ENCODE data around the gene CPNE6. TPM values are rescaled to one million over a fixed set of nuclear protein-coding genes. Genes with fewer than 3 reads are reported as not detected.

Gene CPNE6
- total RNA-seq, 1 experiment from 2014 or later = not detected

GRCh38 chr14:24062216-24062980 is 9.0 kb upstream of the CPNE6 start:
- Histone ChIP-seq H3K4me1 (replicated peaks; ENCODE audit: insufficient read depth) (no peaks in the 10 kb centered on the region), H3K79me2 (ENCODE audit: low read depth) (no peaks in the 10 kb centered on the region), H3K9me2 (ENCODE audit: insufficient read depth) (no peaks in the 10 kb centered on the region), H4K20me1 (ENCODE audit: insufficient read depth) (no peaks in the 10 kb centered on the region), H3K9me3 (ENCODE audit: insufficient read depth, low read depth) (no peaks in the 10 kb centered on the region), H3F3A (ENCODE audit: insufficient read depth, low read depth) (no peaks in the 10 kb centered on the region), H2AFZ (no peak overlapping the region), H3K27ac (no peak overlapping the region), H3K36me3 (ENCODE audit: low read depth) (no peaks in the 10 kb centered on the region), H3K4me3 (no peak overlapping the region), H3K27me3 (ENCODE audit: insufficient read depth, low read depth) (0 out of 2 replicates have a peak, but pooled peaks cover under 1% of the 10 kb centered on the region), H3K4me2 (no peak overlapping the region)
- no TSS peak for BruUV-seq (replicated peaks)
- intact Hi-C loops (cut with micrococcal nuclease; ENCODE audit: unreplicated experiment) = no loop called here
- CTCF ChIA-PET = no interaction called here
- DNase-seq = no peak
- POLR2A ChIA-PET (ENCODE audit: unreplicated experiment) = no interaction called here
- TF ChIP-seq CTCF (conservative IDR thresholded peaks at IDR 0.05) = no peak
- no peak for TF ChIP-seq EZH2 (IDR thresholded peaks at IDR 0.05; ENCODE audit: low read depth)

DNA sequence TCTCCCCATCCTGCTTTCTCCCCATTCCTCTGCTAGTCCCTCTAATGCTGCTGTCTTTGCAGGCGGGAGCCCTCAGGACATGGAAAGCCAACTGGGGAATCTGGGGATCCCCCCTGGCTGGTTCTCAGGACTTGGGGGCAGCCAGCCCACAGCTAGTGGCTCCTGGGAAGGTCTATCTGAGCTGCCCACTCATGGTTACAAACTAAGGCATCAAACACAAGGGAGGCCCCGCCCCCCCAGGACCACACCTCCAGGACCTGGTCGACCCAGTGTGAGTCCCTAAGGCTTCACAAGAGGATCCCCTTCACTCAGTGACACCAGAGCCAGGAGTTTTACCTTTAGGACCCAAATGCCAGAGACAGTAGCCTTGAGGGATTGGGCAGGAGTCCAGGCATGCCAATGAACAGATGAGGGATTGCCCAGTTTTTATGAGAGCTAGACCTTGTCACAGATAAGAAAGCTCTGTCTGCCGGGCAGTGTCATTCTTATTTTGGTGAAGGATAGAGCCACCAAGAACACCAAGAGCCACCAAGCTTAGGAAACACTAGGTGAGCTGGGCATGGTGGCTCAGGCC is 8.0 kb upstream of the CPNE6 start:
- Histone ChIP-seq H3K36me3 (ENCODE audit: low read depth) (no peaks in the 10 kb centered on the region), H3K79me2 (ENCODE audit: low read depth) (no peaks in the 10 kb centered on the region), H3K9me3 (ENCODE audit: insufficient read depth, low read depth) (no peaks in the 10 kb centered on the region), H3K9me2 (ENCODE audit: insufficient read depth) (no peaks in the 10 kb centered on the region), H3K27ac (no peak overlapping the region), H2AFZ (no peak overlapping the region), H3K4me1 (replicated peaks; ENCODE audit: insufficient read depth) (no peaks in the 10 kb centered on the region), H4K20me1 (ENCODE audit: insufficient read depth) (no peaks in the 10 kb centered on the region), H3K4me3 (no peak overlapping the region), H3K27me3 (ENCODE audit: insufficient read depth, low read depth) (peaks cover 4% of the 10 kb centered on the region; the same call in 1 of the 2 replicates), H3K4me2 (no peak overlapping the region), H3F3A (ENCODE audit: insufficient read depth, low read depth) (no peaks in the 10 kb centered on the region)
- TF ChIP-seq EZH2 (IDR thresholded peaks at IDR 0.05; ENCODE audit: low read depth) (no peak), CTCF (conservative IDR thresholded peaks at IDR 0.05) (no peak)
- BruUV-seq (replicated peaks) = no TSS peak
- CTCF ChIA-PET = interaction anchor here (0.7 kb wide), 1 partner anchor 32 kb away, joined by 4 read pairs; no protein-coding TSS in a partner anchor
- intact Hi-C loops (cut with micrococcal nuclease; ENCODE audit: unreplicated experiment) = no loop called here
- no peak for DNase-seq
- POLR2A ChIA-PET (ENCODE audit: unreplicated experiment) = no interaction called here

DNA sequence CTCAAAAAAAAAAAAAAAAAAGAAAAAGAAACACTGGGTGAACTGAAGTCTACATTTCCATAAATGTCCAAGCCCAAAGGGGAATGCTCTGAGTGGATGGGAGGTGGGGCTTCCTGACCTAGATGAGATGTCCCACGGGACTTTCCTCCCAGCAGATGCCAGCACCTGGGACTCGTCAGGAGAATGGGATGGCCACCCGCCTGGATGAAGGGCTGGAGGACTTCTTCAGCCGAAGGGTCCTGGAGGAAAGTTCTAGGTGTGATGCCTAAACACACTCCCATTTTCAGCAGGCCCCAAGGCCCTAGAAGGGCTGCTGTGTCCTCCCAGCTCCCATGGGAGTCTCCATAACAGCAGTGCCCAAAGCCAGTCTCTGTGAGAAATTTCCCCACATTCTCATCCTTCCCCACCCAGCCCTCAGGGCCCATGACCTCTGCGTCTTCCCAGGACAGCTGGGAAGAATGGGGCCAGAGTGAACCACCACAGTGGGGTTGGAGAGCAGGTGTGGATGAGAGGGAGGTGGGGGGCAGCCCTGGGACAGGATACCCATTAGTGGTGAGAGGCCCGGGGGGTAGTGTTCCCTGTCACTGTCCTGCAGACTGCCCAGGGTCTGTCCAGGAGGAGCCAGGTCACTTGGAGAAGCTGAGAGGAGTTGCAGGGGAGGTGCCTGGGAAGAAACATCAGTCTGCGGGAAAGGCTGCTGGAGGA is 7.1 kb upstream of the CPNE6 start:
- TF ChIP-seq EZH2 (IDR thresholded peaks at IDR 0.05; ENCODE audit: low read depth) (no peak), CTCF (conservative IDR thresholded peaks at IDR 0.05) (no peak)
- Histone ChIP-seq H4K20me1 (ENCODE audit: insufficient read depth) (no peaks in the 10 kb centered on the region), H3K4me3 (no peak overlapping the region), H3K27me3 (ENCODE audit: insufficient read depth, low read depth) (peaks cover 4% of the 10 kb centered on the region; the same call in 1 of the 2 replicates), H3F3A (ENCODE audit: insufficient read depth, low read depth) (no peaks in the 10 kb centered on the region), H3K27ac (no peak overlapping the region), H3K9me2 (ENCODE audit: insufficient read depth) (no peaks in the 10 kb centered on the region), H2AFZ (no peak overlapping the region), H3K79me2 (ENCODE audit: low read depth) (no peaks in the 10 kb centered on the region), H3K4me2 (no peak overlapping the region), H3K9me3 (ENCODE audit: insufficient read depth, low read depth) (no peaks in the 10 kb centered on the region), H3K36me3 (ENCODE audit: low read depth) (no peaks in the 10 kb centered on the region), H3K4me1 (replicated peaks; ENCODE audit: insufficient read depth) (no peaks in the 10 kb centered on the region)
- CTCF ChIA-PET = interaction anchor here (0.7 kb wide), 1 partner anchor 31 kb away, joined by 4 read pairs; no protein-coding TSS in a partner anchor
- POLR2A ChIA-PET (ENCODE audit: unreplicated experiment) = no interaction called here
- no TSS peak for BruUV-seq (replicated peaks)
- intact Hi-C loops (cut with micrococcal nuclease; ENCODE audit: unreplicated experiment) = no loop called here
- DNase-seq = no peak
